ENCODE data around the gene ATG7. TPM values are rescaled to one million over a fixed set of nuclear protein-coding genes. Genes with fewer than 3 reads are reported as not detected.

The ATG7 gene
- total RNA-seq, 4 donors from 2014 or later = 49.4 to 145 (median 82.1) TPM

DNA sequence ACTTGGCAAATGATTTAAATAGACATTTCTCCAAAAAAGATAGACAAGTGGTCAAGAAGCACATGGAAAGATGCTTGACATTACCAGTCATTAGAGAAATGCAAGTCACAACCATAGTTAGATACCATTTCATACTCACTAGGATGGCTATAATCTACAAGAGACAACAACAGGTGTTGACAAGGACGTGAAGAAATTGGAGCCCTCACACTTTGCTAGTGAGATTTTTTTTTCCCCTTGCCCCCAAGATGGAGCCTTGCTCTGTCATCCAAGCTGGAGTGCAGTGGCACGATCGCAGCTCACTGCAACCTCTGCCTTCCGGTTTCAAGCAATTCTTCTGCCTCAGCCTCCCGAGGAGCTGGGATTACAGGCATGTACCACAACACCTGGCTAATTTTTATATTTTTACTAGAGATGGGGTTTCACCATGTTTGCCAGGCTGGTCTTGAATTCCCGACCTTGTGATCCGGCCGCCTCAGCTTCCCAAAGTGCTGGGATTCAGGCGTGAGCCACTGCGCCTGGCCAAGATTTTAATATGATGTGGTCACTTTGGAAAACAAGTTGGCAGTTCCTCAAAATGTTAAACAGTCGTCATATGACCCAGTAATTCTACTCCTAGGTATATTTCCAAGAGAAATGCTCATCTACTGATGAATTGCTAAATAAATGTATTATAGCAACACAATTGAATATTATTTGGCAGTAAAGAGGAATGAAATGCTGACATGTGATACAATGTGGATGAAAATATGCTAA, 103.3 kb downstream of the ATG7 start:
- Histone ChIP-seq H3K27me3 (no peaks in the 10 kb centered on the region), H3K36me3 (peaks cover 3% of the 10 kb centered on the region), H3K4me3 (no peak overlapping the region), H3K4me1 (no peaks in the 10 kb centered on the region), H3K9me3 (no peaks in the 10 kb centered on the region), H3K27ac (no peak overlapping the region)
- TF ChIP-seq POLR2A (IDR thresholded peaks at IDR 0.05) = no peak
- no peak for TF ChIP-seq POLR2AphosphoS5 (IDR thresholded peaks at IDR 0.05)
- no peak for TF ChIP-seq EP300 (IDR thresholded peaks at IDR 0.05)
- TF ChIP-seq, protein P1, sequence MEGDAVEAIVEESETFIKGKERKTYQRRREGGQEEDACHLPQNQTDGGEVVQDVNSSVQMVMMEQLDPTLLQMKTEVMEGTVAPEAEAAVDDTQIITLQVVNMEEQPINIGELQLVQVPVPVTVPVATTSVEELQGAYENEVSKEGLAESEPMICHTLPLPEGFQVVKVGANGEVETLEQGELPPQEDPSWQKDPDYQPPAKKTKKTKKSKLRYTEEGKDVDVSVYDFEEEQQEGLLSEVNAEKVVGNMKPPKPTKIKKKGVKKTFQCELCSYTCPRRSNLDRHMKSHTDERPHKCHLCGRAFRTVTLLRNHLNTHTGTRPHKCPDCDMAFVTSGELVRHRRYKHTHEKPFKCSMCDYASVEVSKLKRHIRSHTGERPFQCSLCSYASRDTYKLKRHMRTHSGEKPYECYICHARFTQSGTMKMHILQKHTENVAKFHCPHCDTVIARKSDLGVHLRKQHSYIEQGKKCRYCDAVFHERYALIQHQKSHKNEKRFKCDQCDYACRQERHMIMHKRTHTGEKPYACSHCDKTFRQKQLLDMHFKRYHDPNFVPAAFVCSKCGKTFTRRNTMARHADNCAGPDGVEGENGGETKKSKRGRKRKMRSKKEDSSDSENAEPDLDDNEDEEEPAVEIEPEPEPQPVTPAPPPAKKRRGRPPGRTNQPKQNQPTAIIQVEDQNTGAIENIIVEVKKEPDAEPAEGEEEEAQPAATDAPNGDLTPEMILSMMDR (IDR thresholded peaks at IDR 0.05) = no peak
- DNase-seq (ENCODE audit: low spot score in 2 of 2) = no peak
- WGBS = 86% methylated on average over 11 of the region's 11 CpGs

DNA sequence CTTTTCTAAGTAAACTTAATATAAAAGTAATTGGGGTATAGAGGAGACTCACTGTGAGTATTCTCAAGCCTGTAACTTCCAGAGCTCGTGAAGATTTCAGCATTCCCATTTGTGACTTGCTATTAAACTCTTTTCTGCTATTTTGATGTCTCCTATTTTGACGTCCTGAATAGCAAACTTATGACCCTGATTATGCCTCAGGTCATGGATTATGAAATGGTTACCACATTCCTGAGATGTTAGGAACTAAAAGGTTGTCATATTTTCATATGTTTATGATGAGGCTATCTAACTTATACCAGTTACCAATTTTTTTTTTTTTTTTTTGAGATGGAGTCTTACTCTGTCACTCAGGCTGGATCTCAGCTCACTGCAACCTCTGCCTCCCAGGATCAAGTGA, 105.5 kb downstream of the ATG7 start:
- WGBS = 58% methylated on average over 2 of the region's 2 CpGs
- H3K9me3 ChIP-seq = no peaks in the 10 kb centered on the region
- TF ChIP-seq POLR2A (IDR thresholded peaks at IDR 0.05) (no peak), POLR2AphosphoS5 (IDR thresholded peaks at IDR 0.05) (no peak)
- H3K27me3 ChIP-seq = no peaks in the 10 kb centered on the region
- H3K4me1 ChIP-seq = no peaks in the 10 kb centered on the region
- H3K27ac ChIP-seq = no peak overlapping the region
- H3K36me3 ChIP-seq = no peaks in the 10 kb centered on the region
- no peak overlapping the region for H3K4me3 ChIP-seq
- no peak for DNase-seq (ENCODE audit: low spot score in 2 of 2)

DNA sequence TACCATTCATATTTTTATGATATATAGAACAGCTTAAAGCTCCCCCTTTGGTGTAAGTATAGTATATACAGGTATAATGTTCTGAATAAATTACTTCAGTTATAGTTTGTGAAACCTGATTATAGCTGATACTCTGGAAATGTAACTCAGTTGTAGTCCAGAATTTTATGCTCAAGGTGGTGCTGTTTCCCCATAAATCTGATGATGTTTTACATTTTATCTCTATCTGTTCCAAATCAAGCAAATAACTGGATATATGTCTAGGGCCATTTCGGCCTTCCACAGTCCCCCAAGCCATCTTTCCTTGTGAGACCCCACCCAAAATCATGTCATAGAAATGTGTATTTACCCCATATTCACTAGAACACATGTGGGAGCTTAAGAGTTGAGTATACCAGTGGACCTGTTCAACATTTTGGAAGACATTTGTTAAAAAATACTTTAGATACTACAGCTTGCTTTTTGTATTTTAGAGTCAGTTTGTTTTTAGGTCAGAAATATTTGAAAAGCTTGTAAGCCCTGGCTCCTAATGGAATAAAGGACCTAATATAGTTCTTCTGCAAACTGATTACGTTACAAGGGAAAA, 107.1 kb downstream of the ATG7 start:
- H3K27ac ChIP-seq = no peak overlapping the region
- H3K4me1 ChIP-seq = no peaks in the 10 kb centered on the region
- 51% methylated on average over 2 of the region's 2 CpGs for WGBS
- H3K9me3 ChIP-seq = no peaks in the 10 kb centered on the region
- H3K4me3 ChIP-seq = no peak overlapping the region
- no peak for DNase-seq (ENCODE audit: low spot score in 2 of 2)
- H3K36me3 ChIP-seq = no peaks in the 10 kb centered on the region
- TF ChIP-seq, protein P1 (IDR thresholded peaks at IDR 0.05) = peak; percentile 38 to 56
- TF ChIP-seq POLR2AphosphoS5 (IDR thresholded peaks at IDR 0.05) = no peak
- TF ChIP-seq EP300 (IDR thresholded peaks at IDR 0.05) = no peak
- no peak for TF ChIP-seq POLR2A (IDR thresholded peaks at IDR 0.05)
- no peaks in the 10 kb centered on the region for H3K27me3 ChIP-seq

DNA sequence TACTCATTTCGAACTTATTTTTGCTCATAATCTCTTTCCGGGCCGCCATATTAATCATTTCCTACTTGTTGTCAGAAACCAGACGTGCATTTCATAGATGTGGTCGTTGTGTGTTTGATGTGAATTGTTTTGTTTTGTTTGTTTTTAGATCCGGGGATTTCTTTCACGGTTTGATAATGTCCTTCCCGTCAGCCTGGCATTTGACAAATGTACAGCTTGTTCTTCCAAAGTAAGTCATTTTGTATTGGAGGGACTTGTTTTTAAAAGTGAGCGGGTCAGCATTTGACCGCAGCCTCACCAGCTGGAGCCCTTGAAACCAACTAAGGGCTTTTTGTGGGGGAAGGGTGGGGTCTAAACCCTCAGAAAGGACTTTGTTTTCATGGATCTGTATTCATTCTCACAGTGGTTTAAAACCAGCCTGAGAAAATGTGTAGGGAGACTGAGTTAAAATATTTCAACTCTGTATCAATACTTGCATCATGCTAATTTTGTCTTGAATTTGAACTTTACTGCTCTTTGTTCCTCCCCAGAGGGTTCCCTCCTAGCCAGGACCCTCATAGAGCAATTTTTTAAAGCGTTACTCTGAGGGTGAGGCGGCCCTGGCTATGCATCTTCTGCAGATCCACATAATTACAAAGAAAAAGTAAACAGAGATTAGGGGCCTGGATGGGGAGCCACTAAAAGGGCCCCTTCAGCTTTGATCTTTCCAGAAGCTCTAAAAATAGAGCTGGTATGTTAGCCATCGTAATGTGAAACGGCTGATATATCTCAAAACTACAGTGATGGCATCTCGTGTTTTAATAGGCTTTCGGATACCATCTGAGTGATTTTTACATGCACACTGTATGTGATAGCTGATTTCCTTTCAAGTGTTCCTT, 107.9 kb downstream of the ATG7 start:
- H3K36me3 ChIP-seq = no peaks in the 10 kb centered on the region
- DNase-seq (ENCODE audit: low spot score in 2 of 2) = no peak
- H3K4me3 ChIP-seq = no peak overlapping the region
- TF ChIP-seq EP300 (IDR thresholded peaks at IDR 0.05) = no peak
- TF ChIP-seq, protein P1 (IDR thresholded peaks at IDR 0.05) = no peak
- no peak for TF ChIP-seq POLR2AphosphoS5 (IDR thresholded peaks at IDR 0.05)
- no peak for TF ChIP-seq POLR2A (IDR thresholded peaks at IDR 0.05)
- peaks cover 2% of the 10 kb centered on the region for H3K4me1 ChIP-seq
- WGBS = 75% methylated on average over 16 of the region's 16 CpGs
- no peaks in the 10 kb centered on the region for H3K9me3 ChIP-seq
- no peak overlapping the region for H3K27ac ChIP-seq
- no peaks in the 10 kb centered on the region for H3K27me3 ChIP-seq

DNA sequence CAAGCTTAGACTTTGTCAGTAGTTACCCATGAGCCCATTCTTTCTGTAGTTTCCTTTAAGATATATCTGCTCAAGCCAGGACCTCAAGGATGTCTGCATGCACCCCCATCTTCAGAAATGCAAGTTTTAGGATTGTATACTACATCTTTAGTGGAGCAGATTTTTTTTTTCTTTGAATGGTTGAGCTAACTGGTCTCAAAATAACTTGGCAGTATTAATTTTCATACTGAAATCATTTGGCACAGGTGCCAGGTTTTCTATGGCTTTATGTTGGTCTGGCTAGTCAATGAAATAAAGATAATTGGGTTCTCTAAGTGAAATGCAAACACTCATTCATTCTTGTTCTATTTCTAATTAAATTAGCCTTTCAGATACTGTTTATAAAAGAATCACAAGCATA, 108.9 kb downstream of the ATG7 start:
- Histone ChIP-seq H3K4me3 (no peak overlapping the region), H3K27me3 (no peaks in the 10 kb centered on the region), H3K4me1 (peaks cover 13% of the 10 kb centered on the region), H3K36me3 (no peaks in the 10 kb centered on the region), H3K9me3 (no peaks in the 10 kb centered on the region), H3K27ac (no peak overlapping the region)
- TF ChIP-seq POLR2A (IDR thresholded peaks at IDR 0.05) (no peak), EP300 (IDR thresholded peaks at IDR 0.05) (no peak), POLR2AphosphoS5 (IDR thresholded peaks at IDR 0.05) (no peak)
- TF ChIP-seq, protein P1 (IDR thresholded peaks at IDR 0.05) = no peak
- no peak for DNase-seq (ENCODE audit: low spot score in 2 of 2)
